Vagina (tissue), 2 donors: Measurements from ENCODE around the gene CLHC1.
"Not testable (repeated sequence)": the region's sequence is repeated elsewhere in the genome, so short reads cannot be mapped to it uniquely, and the experiment has no call there.

Source experiments
- POLR2A ChIP-seq, 2 donors: fragments of 450-650 bp; IDR thresholded peaks; one replicate each; pipeline ENCODE4 v1.6.1; 2017; ENCODE audit warnings: antibody characterized with exemption in 2 of 2, mild to moderate bottlenecking in 2 of 2, moderate library complexity in 2 of 2
- POLR2AphosphoS5 ChIP-seq, 2 donors: sonication (generic); formaldehyde crosslinking; IDR thresholded peaks; one replicate each; pipeline ENCODE4 v1.9.0; 2017; ENCODE audit warnings: antibody characterized with exemption in 2 of 2, mild to moderate bottlenecking in 2 of 2, low read depth in 1 of 2; ENCODE audit not compliant: insufficient read depth in 1 of 2
- TF ChIP-seq, protein P1 (sequence below), 3 experiments: fragments of 450-650 bp in 2 of 3; fragments of 200-600 bp in 1 of 3; sonication (generic) in 1 of 3; IDR thresholded peaks; one replicate each; pipeline ENCODE4 v1.5.1; 2017 to 2019; ENCODE audit warnings: antibody characterized with exemption in 3 of 3, mild to moderate bottlenecking in 2 of 3, moderate library complexity in 2 of 3

DNA sequence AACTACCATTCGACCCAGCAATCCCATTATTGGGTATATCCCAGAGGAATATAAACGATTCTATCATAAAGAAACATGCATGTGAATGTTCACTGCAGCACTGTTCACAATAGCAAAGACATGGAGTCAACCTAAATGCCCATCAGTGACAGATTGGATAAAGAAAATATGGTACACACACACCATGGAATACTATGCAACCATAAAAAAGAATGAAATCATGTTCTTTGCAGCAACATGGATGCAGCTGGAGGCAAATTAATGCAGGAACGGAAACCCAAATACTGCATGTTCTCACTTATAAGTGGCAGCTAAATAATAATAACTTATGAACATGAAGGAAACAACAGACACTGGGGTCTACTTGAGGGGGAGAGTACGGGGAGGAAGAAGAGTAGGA is 105.5 kb downstream of the CLHC1 start:
- TF ChIP-seq, protein P1, sequence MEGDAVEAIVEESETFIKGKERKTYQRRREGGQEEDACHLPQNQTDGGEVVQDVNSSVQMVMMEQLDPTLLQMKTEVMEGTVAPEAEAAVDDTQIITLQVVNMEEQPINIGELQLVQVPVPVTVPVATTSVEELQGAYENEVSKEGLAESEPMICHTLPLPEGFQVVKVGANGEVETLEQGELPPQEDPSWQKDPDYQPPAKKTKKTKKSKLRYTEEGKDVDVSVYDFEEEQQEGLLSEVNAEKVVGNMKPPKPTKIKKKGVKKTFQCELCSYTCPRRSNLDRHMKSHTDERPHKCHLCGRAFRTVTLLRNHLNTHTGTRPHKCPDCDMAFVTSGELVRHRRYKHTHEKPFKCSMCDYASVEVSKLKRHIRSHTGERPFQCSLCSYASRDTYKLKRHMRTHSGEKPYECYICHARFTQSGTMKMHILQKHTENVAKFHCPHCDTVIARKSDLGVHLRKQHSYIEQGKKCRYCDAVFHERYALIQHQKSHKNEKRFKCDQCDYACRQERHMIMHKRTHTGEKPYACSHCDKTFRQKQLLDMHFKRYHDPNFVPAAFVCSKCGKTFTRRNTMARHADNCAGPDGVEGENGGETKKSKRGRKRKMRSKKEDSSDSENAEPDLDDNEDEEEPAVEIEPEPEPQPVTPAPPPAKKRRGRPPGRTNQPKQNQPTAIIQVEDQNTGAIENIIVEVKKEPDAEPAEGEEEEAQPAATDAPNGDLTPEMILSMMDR (IDR thresholded peaks at IDR 0.05), result not testable (repeated sequence)
- TF ChIP-seq POLR2A (IDR thresholded peaks at IDR 0.05); POLR2AphosphoS5 (IDR thresholded peaks at IDR 0.05; ENCODE audit: insufficient read depth in 1 of 2, low read depth in 1 of 2): not testable (repeated sequence)
